Activated CD8-positive, alpha-beta memory T cell treated with anti-CD3 and anti-CD28 coated beads, Interleukin-2, amount 50 U/mL, for 24 hours (primary cell): ENCODE data around the gene PEX13.
"Not testable (repeated sequence)": the region's sequence is repeated elsewhere in the genome, so short reads cannot be mapped to it uniquely, and the experiment has no call there.

Source experiments
- DNase-seq: peaks from one replicate; pipeline ENCODE4 v3.0.0-alpha.2; 2020; ENCODE audit errors: extremely low read depth

PEX13 gene, protein sequence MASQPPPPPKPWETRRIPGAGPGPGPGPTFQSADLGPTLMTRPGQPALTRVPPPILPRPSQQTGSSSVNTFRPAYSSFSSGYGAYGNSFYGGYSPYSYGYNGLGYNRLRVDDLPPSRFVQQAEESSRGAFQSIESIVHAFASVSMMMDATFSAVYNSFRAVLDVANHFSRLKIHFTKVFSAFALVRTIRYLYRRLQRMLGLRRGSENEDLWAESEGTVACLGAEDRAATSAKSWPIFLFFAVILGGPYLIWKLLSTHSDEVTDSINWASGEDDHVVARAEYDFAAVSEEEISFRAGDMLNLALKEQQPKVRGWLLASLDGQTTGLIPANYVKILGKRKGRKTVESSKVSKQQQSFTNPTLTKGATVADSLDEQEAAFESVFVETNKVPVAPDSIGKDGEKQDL

GRCh38 chr2:61017556-61018317 lies at the start of gene PEX13, which contains the start of gene PUS10:
Gene PEX13 (plus strand): TSS chr2:61017720. CDS start chr2:61017760, 40 bp downstream.
Gene PUS10 (minus strand): TSS chr2:61018255. CDS start chr2:61011890, 6,365 bp downstream.
- no peak for DNase-seq

- DNase-seq = no peak
These were observed 44.4 kb upstream of the PEX13 start for GRCh38 chr2:60972889-60973656.

- DNase-seq = no peak
These were observed 43.8 kb upstream of the PEX13 start for GRCh38 chr2:60973705-60974104.

DNA sequence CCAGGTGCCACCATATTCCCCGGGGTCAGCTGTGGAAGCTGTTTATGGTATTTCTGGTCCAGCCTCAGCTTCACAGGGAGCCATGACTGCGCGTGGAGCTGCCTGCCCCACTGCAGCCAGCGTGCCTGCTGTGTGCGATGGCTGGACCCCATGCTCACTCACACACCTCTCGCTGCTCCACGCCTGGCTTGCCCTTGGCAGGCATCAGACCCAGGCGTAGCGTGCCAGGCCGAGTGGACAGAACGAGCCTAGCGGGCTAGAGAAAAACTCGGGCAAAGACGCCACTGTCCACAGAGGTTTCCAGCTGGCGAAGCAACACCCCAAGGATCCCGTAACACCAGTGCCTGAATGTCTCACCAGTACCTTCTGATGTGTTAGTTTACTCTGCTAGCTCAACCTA lies 42.9 kb upstream of the PEX13 start:
- no peak for DNase-seq

GRCh38 chr2:60976256-60976850 lies 41.2 kb upstream of the PEX13 start:
- DNase-seq = no peak

GRCh38 chr2:60976875-60977561 lies 40.5 kb upstream of the PEX13 start:
- DNase-seq = no peak

- DNase-seq = no peak
These were observed 40.0 kb upstream of the PEX13 start for GRCh38 chr2:60977562-60977895.

GRCh38 chr2:60979231-60979630 lies 38.3 kb upstream of the PEX13 start:
- DNase-seq = no peak

DNA sequence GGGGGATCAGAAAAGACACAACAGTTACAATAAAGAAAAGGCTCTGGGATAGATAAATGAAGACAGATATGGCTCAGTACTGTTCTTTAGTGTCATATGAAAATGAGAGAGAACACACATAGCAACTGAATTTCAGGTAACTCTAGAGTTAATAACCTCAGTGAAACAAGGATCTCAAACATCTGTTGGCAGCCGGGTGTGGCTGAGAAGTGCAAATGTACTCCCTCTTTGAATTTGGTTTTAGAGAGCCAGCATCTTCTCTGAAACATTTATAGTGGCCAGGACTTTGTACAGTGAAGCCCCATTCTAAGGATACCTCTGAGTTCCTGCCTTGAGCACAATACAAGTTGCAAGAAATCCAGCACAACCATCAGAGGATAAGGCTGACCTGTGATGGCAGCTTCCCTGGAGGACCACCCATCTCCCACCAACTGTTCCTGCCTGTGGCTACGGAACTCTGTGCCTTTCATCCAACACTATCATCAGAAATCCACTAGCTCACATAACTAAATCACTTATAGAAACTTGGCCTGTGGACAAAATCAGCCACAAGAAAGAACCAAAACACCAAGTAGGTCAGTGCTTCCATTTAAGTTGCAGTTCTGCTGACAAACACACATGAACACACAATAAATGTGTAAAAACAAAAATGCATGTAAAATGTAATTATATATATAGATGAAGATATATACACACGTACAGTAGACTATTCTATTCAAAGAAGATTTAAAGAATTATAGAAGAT lies 37.3 kb upstream of the PEX13 start:
- DNase-seq = no peak

DNA sequence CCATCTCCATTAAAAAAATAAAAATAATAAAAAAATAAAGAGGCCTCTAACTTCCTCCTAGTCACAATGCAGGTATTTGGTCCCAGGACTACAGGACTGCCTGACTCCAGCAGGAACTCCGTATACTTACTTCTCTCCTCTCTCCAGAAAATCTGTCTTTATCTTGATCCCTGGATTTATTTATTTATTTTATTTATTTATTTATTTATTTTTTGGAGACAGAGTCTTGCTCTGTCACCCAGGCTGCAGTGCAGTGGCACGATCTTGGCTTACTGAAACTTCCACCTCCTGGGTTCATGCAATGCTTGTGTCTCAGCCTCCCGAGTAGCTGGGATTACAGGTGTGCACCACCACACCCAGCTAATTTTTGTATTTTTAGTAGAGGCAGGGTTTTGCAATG lies 35.5 kb upstream of the PEX13 start:
- DNase-seq = not testable (repeated sequence)

GRCh38 chr2:60984720-60985119 lies 32.8 kb upstream of the PEX13 start:
- DNase-seq = no peak

GRCh38 chr2:60987041-60987440 lies 30.5 kb upstream of the PEX13 start:
- no peak for DNase-seq

DNA sequence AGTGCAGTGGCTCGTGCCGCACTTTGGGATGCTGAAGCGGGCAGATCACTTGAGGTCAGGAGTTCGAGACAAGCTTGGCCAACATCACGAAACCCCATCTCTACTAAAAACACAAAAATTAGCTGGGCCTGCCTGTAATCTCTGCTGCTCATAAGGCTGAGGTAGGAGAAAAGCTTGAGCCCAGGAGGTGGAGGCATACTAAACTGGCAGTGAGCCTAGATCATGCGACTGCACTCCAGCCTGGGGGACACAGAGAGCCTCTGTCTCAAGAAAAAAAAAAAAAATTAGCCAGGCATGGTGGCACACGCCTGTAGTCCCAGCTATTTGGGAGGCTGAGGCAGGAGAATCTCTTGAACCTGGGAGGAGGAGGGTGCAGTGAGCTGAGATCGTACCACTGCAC lies 29.9 kb upstream of the PEX13 start:
- DNase-seq = not testable (repeated sequence)

DNA sequence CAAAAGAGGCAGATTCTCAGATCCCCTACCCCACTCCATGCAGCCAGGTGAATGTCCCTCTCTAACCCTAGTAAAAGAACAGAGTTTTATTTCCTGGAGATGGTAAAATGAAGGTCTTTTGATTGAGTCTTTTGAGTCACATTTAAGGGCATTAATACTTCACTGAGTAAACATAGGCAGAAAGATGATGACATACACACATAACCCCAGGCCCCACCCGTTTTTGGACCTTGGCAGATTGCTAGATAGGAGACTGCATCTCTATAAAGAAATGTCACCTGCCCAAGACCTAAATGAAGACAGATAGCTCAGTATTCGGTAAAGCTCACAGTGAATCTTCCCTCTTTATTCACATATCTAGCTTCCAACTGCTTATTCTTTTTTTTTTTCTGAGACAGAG lies 28.3 kb upstream of the PEX13 start:
- no peak for DNase-seq

DNA sequence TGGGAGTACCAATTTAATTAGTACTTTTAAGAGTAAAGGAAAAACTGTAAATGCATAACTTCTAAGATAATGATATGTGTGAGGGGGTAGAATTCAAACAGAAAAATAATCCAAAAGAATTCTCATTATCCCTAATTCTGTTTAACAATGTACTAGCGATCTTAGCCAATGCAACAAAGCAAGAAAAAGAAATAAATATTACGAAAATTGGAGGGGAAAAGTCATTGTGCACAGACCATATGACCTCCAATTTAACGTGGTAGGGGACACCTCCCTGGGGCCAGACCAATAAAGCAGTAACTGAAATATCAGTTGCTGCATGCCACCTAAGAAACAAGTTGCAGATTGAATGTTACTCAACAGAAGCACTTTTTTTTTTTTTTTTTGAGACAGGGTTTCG lies 25.9 kb upstream of the PEX13 start:
- no peak for DNase-seq

DNA sequence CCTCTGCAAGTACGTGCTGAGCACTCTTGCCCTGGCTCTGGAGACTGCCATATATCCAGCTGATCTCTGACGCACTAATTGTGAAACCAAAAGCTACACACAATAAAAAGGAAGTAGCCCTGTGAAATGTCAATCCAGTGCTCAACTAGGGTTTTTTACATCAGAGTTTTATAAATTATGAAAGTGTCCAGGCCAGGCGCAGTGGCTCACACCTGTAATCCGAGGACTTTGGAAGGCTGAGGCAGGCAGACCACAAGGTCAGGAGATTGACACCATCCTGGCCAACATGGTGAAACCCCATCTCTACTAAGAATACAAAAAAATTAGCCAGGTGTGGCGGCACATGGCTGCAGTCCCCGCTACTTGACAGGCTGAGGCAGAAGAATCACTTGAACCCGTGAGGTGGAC lies 24.5 kb upstream of the PEX13 start:
- no peak for DNase-seq

GRCh38 chr2:60994131-60994530 lies 23.4 kb upstream of the PEX13 start:
- no peak for DNase-seq

- no peak for DNase-seq
These were observed 18.6 kb upstream of the PEX13 start for GRCh38 chr2:60998628-60999545.

- DNase-seq = no peak
These were observed 11.8 kb upstream of the PEX13 start for GRCh38 chr2:61005736-61006135.
